ENCODE measurements around the gene OR10V1. TPM values are rescaled to one million over a fixed set of nuclear protein-coding genes. Genes with fewer than 3 reads are reported as not detected.

The OR10V1 gene
- total and polyA plus RNA-seq, 2 of the 4 experiments (the other 2 are of a cell fraction), result not detected

DNA sequence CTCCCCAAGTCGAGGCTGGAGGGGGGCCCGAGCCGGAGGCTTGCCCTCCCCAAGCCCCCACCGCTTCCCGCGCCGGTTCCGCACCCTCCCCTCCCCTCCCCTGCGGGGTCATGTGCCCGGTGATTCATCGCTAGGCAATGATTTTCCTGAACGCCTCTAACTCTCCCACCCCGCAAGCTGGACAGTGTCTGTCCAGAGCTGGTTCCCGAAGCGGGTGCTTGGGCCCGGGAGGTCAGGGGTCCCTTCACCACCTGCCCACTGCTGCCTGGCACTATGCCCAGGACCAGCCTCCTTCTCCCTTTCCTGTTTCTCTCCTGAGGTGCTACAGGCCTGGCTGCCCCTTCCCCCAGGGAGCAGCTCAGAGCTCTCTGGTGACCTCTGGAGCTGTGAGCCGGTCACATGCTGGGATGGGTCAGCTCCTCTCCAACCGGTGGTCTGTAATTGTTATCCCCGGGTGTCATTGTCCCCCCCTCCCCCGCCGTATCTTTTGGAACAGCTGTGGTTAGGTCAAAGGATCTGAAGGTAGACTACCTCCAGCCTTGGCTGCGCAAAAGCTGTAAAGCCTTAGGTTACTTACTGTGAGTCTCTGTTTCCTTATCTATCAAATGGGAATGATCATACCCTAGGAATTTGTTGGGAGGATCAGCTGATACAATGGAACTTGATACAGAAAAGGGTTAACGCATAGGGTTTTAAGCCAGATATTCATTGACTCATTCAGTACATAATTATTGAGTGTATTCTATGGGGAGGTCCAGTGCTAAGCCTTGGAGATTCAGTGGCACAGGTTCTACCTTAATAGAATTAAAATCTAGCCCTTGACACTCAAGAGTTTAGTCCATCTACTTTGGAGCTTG is 42.3 kb upstream of the OR10V1 start (continued):
- TF ChIP-seq, protein P1, sequence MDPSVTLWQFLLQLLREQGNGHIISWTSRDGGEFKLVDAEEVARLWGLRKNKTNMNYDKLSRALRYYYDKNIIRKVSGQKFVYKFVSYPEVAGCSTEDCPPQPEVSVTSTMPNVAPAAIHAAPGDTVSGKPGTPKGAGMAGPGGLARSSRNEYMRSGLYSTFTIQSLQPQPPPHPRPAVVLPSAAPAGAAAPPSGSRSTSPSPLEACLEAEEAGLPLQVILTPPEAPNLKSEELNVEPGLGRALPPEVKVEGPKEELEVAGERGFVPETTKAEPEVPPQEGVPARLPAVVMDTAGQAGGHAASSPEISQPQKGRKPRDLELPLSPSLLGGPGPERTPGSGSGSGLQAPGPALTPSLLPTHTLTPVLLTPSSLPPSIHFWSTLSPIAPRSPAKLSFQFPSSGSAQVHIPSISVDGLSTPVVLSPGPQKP (IDR thresholded peaks at IDR 0.05; ENCODE audit: borderline replicate concordance, low read depth, low read length), result no peak
- TF ChIP-seq RAD21 (IDR thresholded peaks at IDR 0.05; ENCODE audit: low read length) (no peak), MAFK (IDR thresholded peaks at IDR 0.05; ENCODE audit: low read depth, low read length) (no peak)
